GM19324 (cell line): ENCODE measurements around the gene FBXO34.

Source experiments
- ATAC-seq: cut with Tn5 transposase; IDR thresholded peaks from one replicate; pipeline ENCODE4 v1.9.1; 2021; ENCODE audit warnings: mild to moderate bottlenecking, moderate library complexity; ENCODE audit not compliant: unreplicated experiment, low FRiP score

The FBXO34 gene

GRCh38 chr14:55270832-55271571 lies at the start of gene FBXO34:
TSS of gene FBXO34 (plus strand) at chr14:55271421. CDS start at chr14:55350391, 78,970 bp downstream.
- peak; percentile 91 for ATAC-seq

- no peak for ATAC-seq
Measured at GRCh38 chr14:55221968-55222367, 49.3 kb upstream of the FBXO34 start.

- no peak for ATAC-seq
Measured at GRCh38 chr14:55223364-55223763, 47.9 kb upstream of the FBXO34 start.

- ATAC-seq: no peak
Measured at GRCh38 chr14:55228261-55228660, 43.0 kb upstream of the FBXO34 start.

GRCh38 chr14:55233591-55233990 lies 37.6 kb upstream of the FBXO34 start:
- ATAC-seq: no peak

- no peak for ATAC-seq
Measured at GRCh38 chr14:55238019-55238680, 33.1 kb upstream of the FBXO34 start.

GRCh38 chr14:55239320-55239719 lies 31.9 kb upstream of the FBXO34 start:
- ATAC-seq: no peak

- ATAC-seq: no peak
Measured at GRCh38 chr14:55240526-55241178, 30.6 kb upstream of the FBXO34 start.

GRCh38 chr14:55241673-55242072 lies 29.5 kb upstream of the FBXO34 start:
- no peak for ATAC-seq

- no peak for ATAC-seq
Measured at GRCh38 chr14:55243386-55243785, 27.8 kb upstream of the FBXO34 start.

- no peak for ATAC-seq
Measured at GRCh38 chr14:55243813-55244212, 27.4 kb upstream of the FBXO34 start.

GRCh38 chr14:55245657-55246268 lies 25.5 kb upstream of the FBXO34 start:
- no peak for ATAC-seq

- no peak for ATAC-seq
Measured at GRCh38 chr14:55248411-55248810, 22.8 kb upstream of the FBXO34 start.

GRCh38 chr14:55249423-55249822 lies 21.8 kb upstream of the FBXO34 start:
- ATAC-seq: no peak

GRCh38 chr14:55253276-55253675 lies 17.9 kb upstream of the FBXO34 start:
- no peak for ATAC-seq

GRCh38 chr14:55254581-55254980 lies 16.6 kb upstream of the FBXO34 start:
- ATAC-seq: no peak

- ATAC-seq: no peak
Measured at GRCh38 chr14:55255979-55256378, 15.2 kb upstream of the FBXO34 start.

GRCh38 chr14:55256586-55256985 lies 14.6 kb upstream of the FBXO34 start:
- ATAC-seq: no peak

GRCh38 chr14:55265197-55265596 lies 6.0 kb upstream of the FBXO34 start:
- ATAC-seq: no peak

- ATAC-seq: no peak
Measured at GRCh38 chr14:55267820-55268219, 3.4 kb upstream of the FBXO34 start.
